ENCODE data around the gene TAOK1. TPM values are rescaled to one million over a fixed set of nuclear protein-coding genes. Genes with fewer than 3 reads are reported as not detected.

Gene TAOK1
- total RNA-seq, 1 donor from 2014 or later = 81.1 TPM

DNA sequence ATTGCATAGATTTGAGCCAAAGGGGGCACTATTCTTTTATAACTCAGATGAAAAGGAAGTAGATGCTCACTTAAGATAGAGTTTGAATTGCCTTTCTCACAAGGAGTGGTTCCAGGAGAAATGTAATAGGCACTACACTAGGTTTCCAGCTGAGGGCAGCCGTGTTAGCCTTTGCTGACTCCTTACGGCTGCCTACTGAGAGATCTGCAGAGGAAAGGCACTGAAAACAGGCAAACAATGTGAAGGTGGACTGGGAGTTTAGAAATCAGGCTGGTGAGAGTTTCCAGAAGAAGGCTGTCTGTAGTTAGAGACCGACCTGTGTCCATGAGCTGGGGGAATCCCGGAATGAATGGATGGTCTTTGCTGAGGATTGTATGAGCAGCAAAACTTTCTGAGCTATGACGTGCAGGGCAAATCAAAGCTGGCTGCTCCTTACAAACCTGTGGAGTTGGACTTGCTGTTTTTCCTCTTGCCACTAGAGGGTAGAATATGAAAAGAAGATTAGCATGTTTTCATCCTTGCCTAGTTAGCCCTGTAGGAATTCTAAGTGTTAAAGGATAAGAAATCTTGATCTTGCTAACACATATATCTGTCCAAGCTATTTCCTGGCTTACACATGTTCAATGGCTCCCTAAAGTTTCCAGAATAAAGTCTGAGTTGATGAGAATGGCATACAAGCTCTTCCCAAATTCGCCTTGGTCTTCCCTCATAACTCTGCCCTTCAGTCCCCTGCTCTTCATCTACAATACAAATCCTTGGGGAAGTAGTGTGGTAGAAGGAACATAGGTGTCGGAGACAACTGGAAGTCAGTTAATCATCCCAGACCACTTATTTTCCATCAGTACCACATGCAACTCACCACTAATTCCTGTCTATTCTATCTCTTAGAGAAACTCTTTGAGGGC lies 20.1 kb upstream of the TAOK1 start:
- no peaks in the 10 kb centered on the region for H3K36me3 Mint-ChIP-seq (ENCODE audit: unreplicated experiment)
- no peaks in the 10 kb centered on the region for H3K27me3 Mint-ChIP-seq (ENCODE audit: unreplicated experiment)
- no peak overlapping the region for H3K27ac Mint-ChIP-seq (ENCODE audit: unreplicated experiment)
- no peak for DNase-seq (ENCODE audit: extremely low spot score, unreplicated experiment)
- H3K4me1 Mint-ChIP-seq (ENCODE audit: unreplicated experiment) = no peaks in the 10 kb centered on the region
- TF ChIP-seq CTCF (IDR thresholded peaks at IDR 0.05) = peak; percentile 74
- H3K4me3 Mint-ChIP-seq (ENCODE audit: unreplicated experiment) = no peak overlapping the region
- no peaks in the 10 kb centered on the region for H3K9me3 Mint-ChIP-seq (ENCODE audit: unreplicated experiment)

GRCh38 chr17:29376667-29377270 lies 13.4 kb upstream of the TAOK1 start:
- Mint-ChIP-seq H3K36me3 (ENCODE audit: unreplicated experiment) (no peaks in the 10 kb centered on the region), H3K27ac (ENCODE audit: unreplicated experiment) (peak overlapping the region; percentile 75), H3K4me1 (ENCODE audit: unreplicated experiment) (peaks cover 16% of the 10 kb centered on the region), H3K27me3 (ENCODE audit: unreplicated experiment) (no peaks in the 10 kb centered on the region), H3K9me3 (ENCODE audit: unreplicated experiment) (no peaks in the 10 kb centered on the region), H3K4me3 (ENCODE audit: unreplicated experiment) (no peak overlapping the region)
- DNase-seq (ENCODE audit: extremely low spot score, unreplicated experiment) = peak; percentile 78
- no peak for TF ChIP-seq CTCF (IDR thresholded peaks at IDR 0.05)

DNA sequence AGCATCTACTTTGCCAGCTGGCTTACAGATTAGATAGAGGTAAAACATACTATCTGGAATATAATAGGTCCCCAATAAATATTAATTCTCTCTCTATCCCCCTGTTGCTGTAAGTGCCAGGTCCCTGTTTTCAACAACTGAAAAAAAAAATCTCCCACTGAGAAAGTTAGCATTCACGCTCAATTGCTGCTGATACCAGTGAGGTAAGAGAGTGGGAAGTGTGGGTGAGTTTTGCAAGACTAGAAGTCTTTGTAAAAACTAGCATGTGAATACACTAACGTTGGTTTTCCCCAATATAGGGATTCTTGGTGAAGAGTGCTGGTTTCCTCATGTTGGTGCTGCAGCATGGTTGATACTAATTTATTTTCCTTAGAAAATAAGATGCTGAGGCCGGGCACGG lies 11.7 kb upstream of the TAOK1 start:
- H3K27me3 Mint-ChIP-seq (ENCODE audit: unreplicated experiment) = no peaks in the 10 kb centered on the region
- peak; percentile 4 for DNase-seq (ENCODE audit: extremely low spot score, unreplicated experiment)
- H3K9me3 Mint-ChIP-seq (ENCODE audit: unreplicated experiment) = no peaks in the 10 kb centered on the region
- peaks cover 16% of the 10 kb centered on the region for H3K4me1 Mint-ChIP-seq (ENCODE audit: unreplicated experiment)
- no peak overlapping the region for H3K4me3 Mint-ChIP-seq (ENCODE audit: unreplicated experiment)
- H3K36me3 Mint-ChIP-seq (ENCODE audit: unreplicated experiment) = no peaks in the 10 kb centered on the region
- no peak for TF ChIP-seq CTCF (IDR thresholded peaks at IDR 0.05)
- H3K27ac Mint-ChIP-seq (ENCODE audit: unreplicated experiment) = no peak overlapping the region

DNA sequence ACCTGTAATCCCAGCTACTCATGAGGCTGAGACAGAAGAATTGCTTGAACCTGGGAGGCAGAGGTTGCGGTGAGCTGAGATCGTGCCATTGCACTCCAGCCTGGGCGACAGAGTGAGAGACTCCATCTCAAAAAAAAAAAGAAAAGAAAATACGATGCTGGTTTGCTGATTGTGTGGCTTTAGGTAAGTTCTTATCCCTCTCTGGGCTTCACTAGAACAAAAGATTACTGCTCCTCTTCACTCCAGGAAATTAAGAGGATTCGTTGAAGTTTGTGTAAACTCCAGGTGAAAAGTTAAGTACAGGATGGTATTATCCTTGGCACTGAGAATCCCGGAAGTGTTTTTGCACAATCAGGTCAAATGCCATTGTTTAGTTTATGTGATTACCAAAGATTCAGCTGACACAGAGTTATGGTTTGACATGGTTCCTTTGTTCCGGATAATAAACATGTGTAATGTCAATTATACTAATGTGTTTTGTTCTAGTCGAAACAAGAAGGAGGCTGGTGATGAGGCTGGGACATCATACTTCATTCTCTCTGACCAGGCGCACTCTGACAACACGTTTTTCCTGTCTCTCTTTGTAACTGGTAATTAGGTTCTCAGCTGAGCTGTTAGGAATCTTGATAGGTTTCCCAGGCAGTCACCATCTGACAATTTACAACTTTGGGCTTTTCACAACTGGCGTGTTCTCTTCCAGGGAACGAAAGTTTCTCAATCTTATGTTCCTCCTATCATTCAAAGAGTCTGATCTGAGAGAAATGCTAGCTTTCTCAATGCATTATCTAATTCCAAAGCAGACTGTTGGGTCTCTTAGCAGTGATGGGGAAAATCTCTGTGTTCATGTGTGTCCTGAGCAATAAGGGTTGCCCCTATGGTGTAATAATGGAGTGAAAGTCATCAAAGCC lies 10.8 kb upstream of the TAOK1 start:
- Mint-ChIP-seq H3K36me3 (ENCODE audit: unreplicated experiment) (no peaks in the 10 kb centered on the region), H3K9me3 (ENCODE audit: unreplicated experiment) (no peaks in the 10 kb centered on the region), H3K4me1 (ENCODE audit: unreplicated experiment) (peaks cover 18% of the 10 kb centered on the region), H3K27me3 (ENCODE audit: unreplicated experiment) (no peaks in the 10 kb centered on the region), H3K4me3 (ENCODE audit: unreplicated experiment) (no peak overlapping the region), H3K27ac (ENCODE audit: unreplicated experiment) (no peak overlapping the region)
- DNase-seq (ENCODE audit: extremely low spot score, unreplicated experiment) = no peak
- no peak for TF ChIP-seq CTCF (IDR thresholded peaks at IDR 0.05)

Measured in osteocyte (in vitro differentiated cells).